OCI-LY7 (cell line): Measurements from ENCODE around the gene TTC7B.

Experiments
- CTCF ChIP-seq: fragments of 200-600 bp; sonication (generic); conservative IDR thresholded peaks from 2 replicates; pipeline ENCODE4 v1.5.1; 2014; ENCODE audit warnings: mild to moderate bottlenecking, antibody characterized with exemption, low read length, moderate library complexity, mixed read lengths
- EZH2phosphoT487 ChIP-seq: fragments of 200-600 bp; sonication (generic); IDR thresholded peaks from 2 replicates; pipeline ENCODE4 v1.6.1; 2018; ENCODE audit warnings: low read depth, borderline replicate concordance, mild to moderate bottlenecking, mixed run types, antibody characterized with exemption, low read length, moderate library complexity, mixed read lengths

DNA sequence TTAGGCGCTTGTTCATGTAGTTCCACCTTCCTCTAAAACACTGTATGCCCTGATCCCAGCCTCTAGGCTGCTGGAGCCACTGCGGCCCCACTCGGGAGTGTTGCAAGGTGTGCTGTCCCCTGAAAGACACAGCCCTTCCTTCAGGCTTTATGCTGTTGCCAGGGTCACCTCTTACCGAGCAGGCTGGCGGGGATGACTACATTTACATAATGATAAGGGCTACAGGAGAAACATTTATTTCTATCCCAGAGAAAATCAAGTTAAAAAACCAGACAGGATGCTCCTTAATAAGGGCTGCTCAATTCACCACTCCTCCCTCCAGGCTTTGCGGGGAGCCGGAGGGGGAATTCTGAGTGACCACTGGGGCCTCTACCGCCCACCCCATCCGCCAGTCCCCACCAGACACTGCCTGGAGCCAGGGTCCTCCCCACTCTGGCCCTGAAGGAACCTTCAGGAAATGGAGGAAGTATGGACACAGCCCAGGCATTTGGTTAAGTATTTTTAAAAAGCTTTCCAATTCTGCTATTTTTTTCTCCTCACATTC is 200.6 kb downstream of the TTC7B start:
- TF ChIP-seq CTCF (no peak), EZH2phosphoT487 (no peak)
